CD4-positive, alpha-beta T cell treated with Interferon gamma for 1 hour (primary cell): ENCODE measurements around the gene SRCAP.
A peak's percentile ranks its signal among the peaks of the same experiment; 100 is the strongest.

Source experiments
- DNase-seq: peaks from one replicate; pipeline ENCODE4 v3.0.0-alpha.2; 2020

The SRCAP gene

GRCh38 chr16:30737794-30738648 is 39.0 kb downstream of the SRCAP start:
- no peak for DNase-seq

DNA sequence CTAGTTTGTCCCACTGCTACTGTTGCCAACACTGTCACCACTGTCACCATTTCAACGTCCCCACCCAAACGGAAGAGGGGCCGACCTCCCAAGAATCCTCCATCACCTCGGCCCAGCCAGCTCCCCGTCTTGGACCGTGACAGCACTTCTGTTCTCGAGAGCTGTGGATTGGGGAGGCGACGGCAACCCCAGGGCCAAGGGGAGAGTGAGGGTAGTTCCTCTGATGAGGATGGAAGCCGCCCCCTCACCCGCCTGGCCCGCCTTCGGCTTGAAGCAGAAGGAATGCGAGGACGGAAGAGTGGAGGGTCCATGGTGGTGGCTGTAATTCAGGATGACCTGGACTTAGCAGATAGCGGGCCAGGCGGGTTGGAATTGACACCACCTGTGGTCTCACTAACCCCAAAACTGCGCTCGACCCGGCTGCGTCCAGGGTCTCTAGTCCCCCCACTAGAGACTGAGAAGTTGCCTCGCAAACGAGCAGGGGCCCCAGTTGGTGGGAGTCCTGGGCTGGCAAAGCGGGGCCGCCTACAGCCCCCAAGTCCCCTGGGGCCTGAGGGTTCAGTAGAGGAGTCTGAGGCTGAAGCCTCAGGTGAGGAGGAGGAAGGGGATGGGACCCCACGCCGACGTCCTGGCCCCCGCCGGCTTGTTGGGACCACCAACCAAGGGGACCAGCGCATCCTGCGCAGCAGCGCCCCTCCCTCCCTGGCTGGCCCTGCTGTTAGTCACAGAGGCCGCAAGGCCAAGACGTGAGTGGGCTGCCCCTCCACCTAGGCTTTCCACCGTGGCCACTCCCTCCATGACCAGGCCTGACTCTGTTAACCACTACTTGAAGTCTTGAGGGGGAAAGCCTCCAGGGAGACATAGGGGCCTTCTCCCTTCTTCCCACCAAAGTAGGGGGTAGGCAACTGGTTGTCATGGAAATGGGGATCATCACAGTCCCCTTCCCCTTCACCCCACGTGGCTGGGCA is 40.3 kb downstream of the SRCAP start:
- DNase-seq: no peak

DNA sequence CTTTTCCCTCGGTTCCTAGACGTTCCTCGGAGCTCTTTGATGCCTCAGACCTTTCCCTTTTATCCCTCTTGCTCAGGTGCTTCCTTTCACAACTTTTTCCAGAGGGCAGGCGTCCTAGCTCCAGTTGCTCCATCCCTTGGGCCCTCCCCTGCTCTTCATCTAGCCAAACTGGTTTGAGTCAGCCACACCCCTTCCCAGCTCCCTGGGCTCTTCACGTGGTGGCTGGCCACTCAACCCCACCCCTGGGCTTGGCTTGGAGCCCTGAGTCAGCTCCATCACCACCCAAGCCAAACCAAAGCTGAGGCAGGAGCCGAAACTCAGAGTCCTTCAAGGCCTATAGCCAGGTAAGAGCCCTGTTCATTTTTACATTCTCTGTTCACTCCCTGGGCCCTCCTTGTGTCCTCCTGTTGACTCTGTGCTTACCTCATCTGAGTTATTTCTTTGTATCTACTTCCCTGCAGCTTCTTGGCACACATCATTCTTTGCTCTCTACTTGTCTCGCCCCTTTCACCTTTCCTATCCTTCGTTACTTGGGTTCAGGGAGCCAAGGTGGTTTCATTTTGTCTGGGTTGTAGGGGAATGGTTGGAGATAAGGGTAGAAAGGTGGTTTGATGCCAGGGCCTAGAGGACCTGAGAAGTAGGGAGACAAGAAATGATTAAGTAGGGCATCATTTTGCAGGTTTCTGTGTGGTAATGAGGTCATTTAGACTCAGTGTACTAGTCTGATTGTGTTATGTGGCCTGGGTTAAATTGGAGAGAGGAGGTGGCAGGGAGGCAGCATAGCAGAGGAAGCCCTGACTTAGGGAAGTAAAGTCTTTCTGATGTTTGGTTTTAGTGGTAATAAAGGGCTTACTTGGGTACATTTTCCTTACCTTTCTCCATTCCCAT is 41.6 kb downstream of the SRCAP start:
- DNase-seq: no peak

- DNase-seq: no peak
Measured at GRCh38 chr16:30741461-30741914, 42.5 kb downstream of the SRCAP start.

GRCh38 chr16:30743716-30744115 is 44.7 kb downstream of the SRCAP start:
- no peak for DNase-seq

DNA sequence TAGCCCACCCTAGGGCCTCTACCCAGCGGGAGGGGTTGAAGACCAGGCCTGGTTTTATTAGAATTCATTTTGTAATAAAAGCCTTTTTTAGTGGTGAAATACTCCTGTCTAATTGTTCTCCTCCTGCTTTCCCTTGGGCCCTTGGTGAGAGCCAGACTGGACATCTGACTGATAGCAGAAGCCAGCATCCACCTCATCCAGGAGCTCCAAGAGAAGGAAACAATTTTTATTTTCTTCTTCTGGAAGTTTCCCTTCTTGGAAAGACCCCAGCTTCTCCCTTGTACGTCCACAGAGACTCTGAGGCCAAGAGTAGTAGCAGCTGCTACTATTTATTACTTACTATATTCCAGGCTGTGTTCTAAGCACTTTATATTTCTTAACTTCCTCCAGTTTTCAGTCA is 45.2 kb downstream of the SRCAP start:
- DNase-seq: no peak

DNA sequence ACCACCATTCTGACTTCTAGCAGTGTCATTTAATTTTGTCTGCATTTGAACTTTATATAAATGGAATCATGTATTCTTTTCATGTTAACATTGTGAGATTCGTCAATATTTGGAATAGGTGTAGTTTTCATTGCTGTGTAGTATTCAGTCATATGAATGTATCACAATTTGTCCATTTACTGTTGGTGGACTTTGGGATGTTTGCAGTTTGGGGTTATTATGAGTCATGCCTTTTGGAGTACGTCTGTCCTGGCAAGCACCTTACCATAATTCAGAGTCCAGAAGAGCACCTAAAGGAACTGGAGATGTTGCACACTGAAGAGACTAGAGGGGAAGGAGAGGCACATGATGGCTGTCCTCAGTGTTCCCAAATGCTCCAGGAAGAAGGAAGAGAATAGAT is 46.1 kb downstream of the SRCAP start:
- no peak for DNase-seq

DNA sequence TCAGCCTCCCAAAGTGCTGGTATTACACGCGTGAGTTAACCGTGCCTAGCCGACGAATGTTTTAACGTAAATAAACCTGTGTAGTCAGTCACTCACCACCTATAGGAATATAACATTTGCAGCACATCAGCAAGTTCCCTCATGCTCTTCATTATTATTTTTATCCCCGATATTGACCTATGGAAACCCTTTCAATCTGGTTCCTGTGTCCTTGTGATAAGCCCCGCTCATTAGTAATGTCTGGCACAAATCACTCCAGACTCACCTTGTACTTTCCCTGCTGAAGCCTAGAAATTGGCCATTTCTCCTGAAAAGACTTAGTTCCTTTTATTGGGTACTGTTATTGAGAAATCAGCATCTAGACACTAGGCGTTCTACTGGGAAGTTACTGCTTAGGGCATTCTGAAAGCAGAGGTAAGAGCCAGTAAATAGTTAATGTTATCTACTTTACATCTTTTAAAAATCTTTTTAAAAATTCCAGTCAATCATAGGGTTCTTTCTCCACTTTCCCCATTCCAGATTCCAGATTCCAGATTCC is 47.7 kb downstream of the SRCAP start:
- no peak for DNase-seq

DNA sequence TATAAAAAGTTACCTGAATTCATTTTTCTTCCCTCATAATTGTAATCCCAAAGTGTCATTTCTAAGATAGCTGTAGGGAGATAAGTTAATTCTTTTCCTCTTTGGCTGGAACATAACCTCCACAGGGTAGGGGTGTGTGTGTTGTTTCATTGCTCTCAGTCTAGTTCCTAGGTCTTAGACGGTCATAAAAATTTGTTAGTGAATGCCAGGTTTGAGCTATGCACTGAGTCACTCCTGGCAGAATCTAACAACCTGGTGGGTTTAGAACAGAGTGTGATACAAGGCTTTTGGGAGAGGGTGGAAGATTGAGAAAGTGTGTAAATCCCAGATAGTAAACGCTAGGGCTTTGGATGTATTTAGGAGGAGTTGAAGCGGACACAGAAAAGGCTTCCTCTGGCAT is 48.4 kb downstream of the SRCAP start:
- no peak for DNase-seq

DNA sequence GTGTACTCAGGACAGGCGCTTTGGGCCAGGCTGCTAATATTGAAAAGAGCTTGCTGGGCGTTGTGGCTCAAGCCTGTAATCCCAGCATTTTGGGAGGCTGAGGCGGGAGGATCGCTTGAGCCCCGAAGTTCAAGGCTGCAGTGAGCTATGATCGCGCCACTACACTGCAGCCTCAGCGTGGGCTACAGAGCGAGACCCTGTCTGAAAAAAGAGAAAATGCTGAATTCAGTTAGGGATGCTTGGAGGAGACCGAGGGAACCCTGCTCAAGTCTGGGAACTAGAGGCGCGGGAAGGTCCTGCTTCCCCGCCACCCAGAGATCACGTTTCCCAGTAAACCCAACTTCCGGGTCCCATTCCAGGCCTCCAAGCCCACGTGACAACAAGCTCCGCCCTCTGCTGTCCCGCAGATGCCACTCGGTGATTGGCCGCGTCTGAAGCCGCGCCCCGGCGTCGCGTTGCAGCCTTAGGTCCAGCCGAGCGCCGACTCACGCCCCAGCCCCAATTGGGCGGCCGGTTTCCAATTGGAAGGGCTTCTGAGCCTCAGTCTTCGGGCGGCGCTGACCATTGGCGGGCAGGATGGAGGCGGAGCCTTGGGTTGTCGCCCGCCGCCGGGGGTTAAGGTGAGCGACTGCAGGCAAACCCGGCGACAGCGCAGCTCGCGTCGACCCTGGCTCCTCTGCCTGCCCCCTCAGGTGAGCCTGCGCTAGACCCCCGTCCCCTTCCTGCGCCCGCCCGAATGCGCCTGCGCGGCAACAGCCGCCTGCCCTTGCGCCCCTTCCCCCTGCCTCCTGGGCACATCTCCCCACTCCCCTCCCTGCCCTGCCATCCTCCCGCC is 49.0 kb downstream of the SRCAP start, which contains the start of gene PHKG2:
PHKG2 (plus strand) TSS at position 627 of the 835 bp plus-strand sequence. CDS start 396 bp downstream, outside the sequence.
- peak; percentile 97 for DNase-seq

GRCh38 chr16:30748634-30749445 is 49.9 kb downstream of the SRCAP start:
- DNase-seq: peak; percentile 9

GRCh38 chr16:30750201-30750600 is 51.2 kb downstream of the SRCAP start:
- DNase-seq: no peak

GRCh38 chr16:30750876-30751465 is 52.0 kb downstream of the SRCAP start:
- no peak for DNase-seq

DNA sequence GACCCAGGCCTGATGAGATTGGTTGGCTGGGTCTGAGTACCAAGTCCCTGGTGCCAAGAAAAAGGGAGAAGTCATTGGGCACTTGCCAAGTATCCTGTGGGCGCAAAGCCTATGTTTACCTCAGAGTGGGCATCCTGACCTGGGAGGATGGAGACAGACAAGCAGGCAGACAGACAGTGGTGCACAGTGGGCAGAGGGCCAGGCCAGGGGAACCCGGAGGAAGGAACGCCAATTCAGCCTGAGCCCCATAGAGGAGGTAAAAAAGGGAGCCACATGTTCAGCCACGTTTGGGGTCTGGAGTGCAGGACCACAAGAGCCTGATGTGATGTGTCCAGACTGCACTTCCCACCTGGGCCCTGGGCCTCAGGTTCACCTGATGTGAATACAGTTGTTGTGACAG is 54.6 kb downstream of the SRCAP start:
- no peak for DNase-seq

DNA sequence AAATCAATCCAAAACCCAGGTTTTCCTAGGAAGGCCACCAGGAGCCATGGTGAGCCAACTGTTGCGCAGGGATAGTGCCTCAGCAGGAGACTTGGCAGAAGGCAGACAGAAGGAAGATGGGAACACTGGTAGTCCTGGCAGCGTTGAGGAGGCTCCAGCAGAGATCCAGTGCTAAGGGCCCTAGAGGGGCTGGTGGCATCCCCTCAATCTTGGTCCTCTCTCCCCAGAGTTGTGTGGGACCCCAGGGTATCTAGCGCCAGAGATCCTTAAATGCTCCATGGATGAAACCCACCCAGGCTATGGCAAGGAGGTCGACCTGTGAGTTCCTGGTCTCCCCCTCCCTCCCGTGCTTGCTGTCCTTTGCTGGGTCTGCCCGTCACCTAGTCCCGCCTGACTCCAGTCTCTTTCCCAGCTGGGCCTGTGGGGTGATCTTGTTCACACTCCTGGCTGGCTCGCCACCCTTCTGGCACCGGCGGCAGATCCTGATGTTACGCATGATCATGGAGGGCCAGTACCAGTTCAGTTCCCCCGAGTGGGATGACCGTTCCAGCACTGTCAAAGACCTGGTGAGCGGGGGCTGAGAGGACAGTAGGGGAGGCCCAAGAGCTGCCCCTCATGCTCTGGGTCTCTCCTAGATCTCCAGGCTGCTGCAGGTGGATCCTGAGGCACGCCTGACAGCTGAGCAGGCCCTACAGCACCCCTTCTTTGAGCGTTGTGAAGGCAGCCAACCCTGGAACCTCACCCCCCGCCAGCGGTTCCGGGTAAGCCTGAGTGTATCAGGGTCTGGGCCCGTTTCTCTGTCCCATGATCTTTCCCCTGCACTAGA is 57.2 kb downstream of the SRCAP start:
- DNase-seq: no peak

DNA sequence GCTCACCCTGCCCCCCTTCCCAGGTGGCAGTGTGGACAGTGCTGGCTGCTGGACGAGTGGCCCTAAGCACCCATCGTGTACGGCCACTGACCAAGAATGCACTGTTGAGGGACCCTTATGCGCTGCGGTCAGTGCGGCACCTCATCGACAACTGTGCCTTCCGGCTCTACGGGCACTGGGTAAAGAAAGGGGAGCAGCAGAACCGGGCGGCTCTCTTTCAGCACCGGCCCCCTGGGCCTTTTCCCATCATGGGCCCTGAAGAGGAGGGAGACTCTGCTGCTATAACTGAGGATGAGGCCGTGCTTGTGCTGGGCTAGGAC is 57.8 kb downstream of the SRCAP start:
- DNase-seq: no peak

DNA sequence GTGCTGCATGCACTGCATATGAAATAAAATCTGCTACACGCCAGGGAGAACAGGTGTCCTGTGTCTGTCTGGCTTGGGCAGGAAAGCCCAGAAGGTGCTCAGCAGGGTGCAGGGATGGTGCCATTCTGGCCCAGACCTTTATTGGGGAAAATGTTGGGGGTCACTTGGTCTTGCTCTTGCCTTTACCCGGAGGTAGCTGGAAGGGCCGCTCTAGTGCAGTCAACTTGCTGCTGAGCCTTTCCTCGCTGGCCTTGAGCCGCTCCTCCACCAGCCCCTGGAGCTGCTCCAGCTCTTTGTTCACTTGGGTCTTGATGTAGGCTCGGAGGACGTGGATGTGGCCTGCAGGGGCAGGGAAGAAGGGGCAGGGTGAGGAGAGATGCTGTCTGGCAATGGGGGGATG is 58.3 kb downstream of the SRCAP start:
- no peak for DNase-seq

DNA sequence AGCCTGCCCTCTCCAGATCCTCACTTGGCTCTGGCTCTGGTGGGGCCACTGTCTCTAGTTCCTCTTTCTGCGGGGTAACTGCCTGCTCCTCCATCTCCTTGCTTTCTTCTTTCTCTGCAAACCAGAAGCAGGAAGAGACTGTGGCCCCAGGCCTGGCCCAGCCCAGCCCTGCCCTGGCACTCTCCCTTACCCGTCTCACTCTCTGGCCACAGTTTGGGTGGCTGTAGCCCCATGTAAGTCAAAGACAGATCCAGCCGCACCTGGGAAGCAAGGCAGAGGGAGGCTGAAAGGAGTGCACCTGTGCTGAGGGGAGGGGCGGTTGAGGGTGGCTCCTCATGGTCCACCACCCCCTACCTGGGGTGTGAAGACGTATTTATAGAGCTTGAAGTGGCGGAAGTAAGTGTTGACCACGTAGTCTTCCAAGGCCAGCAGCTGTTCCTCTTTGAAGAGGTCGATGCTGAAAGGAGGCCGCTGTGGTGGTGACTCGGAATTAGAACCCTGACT is 60.1 kb downstream of the SRCAP start:
- DNase-seq: peak; percentile 32

GRCh38 chr16:30760001-30760559 is 61.1 kb downstream of the SRCAP start:
- no peak for DNase-seq
